ENCODE measurements around the gene CD28. TPM values are rescaled to one million over a fixed set of nuclear protein-coding genes. Genes with fewer than 3 reads are reported as not detected.

Gene CD28
- total RNA-seq, 1 donor from 2014 or later: 2.5 TPM

DNA sequence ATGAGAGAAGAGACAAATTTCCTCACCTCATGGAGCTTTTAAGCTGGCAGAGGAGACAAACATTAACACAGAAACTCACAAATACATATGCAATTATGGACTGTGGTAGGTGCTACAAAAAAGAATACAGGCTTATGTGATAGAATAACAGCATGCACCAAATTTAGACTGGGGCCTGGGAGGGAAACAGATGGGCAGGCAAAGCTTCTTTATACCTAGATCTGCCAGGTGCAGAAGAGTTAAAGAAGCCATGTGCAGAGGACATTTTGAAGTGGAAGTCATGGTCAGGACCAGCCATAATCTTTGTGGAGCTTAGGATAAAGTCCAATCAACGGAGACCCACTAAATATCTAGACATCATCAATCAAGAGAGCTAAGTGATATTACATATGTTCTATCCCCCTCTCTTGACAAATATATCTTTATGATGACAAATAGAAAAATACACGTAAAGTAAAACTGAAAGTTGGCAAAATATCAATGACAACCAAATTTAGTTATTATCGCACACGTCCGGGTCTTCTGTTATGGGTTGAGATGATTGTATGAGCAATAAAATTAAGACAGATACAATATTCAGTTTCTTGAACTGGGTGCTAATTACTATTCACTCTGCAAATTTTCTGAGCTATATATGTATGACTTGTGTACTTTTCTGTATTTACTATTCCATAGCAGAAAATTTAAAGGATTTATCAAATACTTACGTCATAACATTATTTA, 44.1 kb downstream of the CD28 start:
- peaks cover 2% of the 10 kb centered on the region for H3K9me3 ChIP-seq
- no peak overlapping the region for H3K4me3 ChIP-seq
- no peaks in the 10 kb centered on the region for H3K36me3 ChIP-seq
- ATAC-seq (no peak), DNase-seq (no peak)
- H3K4me1 ChIP-seq: no peaks in the 10 kb centered on the region
- H3K27me3 ChIP-seq: no peaks in the 10 kb centered on the region
- no peak overlapping the region for H3K27ac ChIP-seq
- no peak for TF ChIP-seq CTCF (IDR thresholded peaks at IDR 0.05)
- intact Hi-C loops (cut with DNase I): no loop called here

- Histone ChIP-seq H3K27me3 (no peaks in the 10 kb centered on the region), H3K36me3 (no peaks in the 10 kb centered on the region), H3K9me3 (peaks cover 8% of the 10 kb centered on the region), H3K4me1 (no peaks in the 10 kb centered on the region), H3K27ac (no peak overlapping the region), H3K4me3 (no peak overlapping the region)
- DNase-seq: no peak
- no peak for TF ChIP-seq CTCF (IDR thresholded peaks at IDR 0.05)
- ATAC-seq: no peak
- intact Hi-C loops (cut with DNase I): no loop called here
Observed at GRCh38 chr2:203751685-203752271, 45.3 kb downstream of the CD28 start.

GRCh38 chr2:203756161-203756560, 49.7 kb downstream of the CD28 start:
- H3K9me3 ChIP-seq: peaks cover 8% of the 10 kb centered on the region
- no peak overlapping the region for H3K27ac ChIP-seq
- ATAC-seq (no peak), DNase-seq (no peak)
- no peaks in the 10 kb centered on the region for H3K27me3 ChIP-seq
- H3K4me1 ChIP-seq: no peaks in the 10 kb centered on the region
- no peak overlapping the region for H3K4me3 ChIP-seq
- TF ChIP-seq CTCF (IDR thresholded peaks at IDR 0.05): no peak
- no peaks in the 10 kb centered on the region for H3K36me3 ChIP-seq
- intact Hi-C loops (cut with DNase I): no loop called here

DNA sequence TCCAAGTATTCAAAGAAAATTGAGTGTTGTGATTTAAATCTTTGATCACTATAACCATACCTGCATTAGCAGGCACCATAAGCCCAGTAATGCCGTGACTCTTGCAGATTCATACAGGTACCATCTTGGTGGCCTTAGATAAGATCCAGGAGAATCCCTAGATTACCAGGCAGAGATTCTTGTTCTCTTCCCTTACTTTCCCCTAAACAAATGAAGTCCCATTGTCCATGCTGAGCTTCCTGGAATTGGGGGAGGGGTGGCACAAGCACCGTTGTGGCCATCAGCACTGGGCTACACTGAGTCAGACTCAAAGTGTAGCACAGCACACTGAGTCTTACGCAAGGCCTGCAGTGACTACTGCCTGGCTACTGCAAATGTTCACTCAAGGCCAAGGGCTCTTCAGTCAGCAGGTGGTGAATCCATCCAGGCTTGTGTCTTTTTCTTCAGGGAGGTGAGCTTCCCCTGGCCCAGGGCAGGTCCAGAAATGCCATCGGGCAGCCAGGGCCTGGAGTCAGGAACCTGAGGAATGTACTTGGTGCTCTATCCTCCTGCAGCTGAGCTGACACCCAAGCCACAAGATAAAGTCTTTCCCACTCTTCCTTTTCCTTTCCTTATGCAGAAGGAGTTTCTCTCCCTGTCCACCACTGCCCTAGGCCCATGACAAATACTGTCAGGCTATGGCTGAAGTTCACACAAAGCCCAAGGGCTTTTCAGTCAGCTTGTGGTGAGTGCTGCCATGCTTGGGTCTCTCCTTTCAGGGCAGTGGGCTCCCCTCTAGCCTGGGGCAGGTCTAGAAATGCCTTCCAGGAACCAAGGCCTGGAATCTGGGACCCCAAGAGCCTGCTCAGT, 52.6 kb downstream of the CD28 start:
- H3K27me3 ChIP-seq: no peaks in the 10 kb centered on the region
- H3K36me3 ChIP-seq: no peaks in the 10 kb centered on the region
- no peak overlapping the region for H3K27ac ChIP-seq
- TF ChIP-seq CTCF (IDR thresholded peaks at IDR 0.05): no peak
- H3K9me3 ChIP-seq: peaks cover 8% of the 10 kb centered on the region
- DNase-seq (no peak), ATAC-seq (peak; percentile 33)
- intact Hi-C loops (cut with DNase I): no loop called here
- no peaks in the 10 kb centered on the region for H3K4me1 ChIP-seq
- no peak overlapping the region for H3K4me3 ChIP-seq

- intact Hi-C loops (cut with DNase I): no loop called here
- ATAC-seq: peak; percentile 55
Observed at GRCh38 chr2:203759690-203760365, 53.4 kb downstream of the CD28 start.

More at GRCh38 chr2:203759690-203760365, 53.4 kb downstream of the CD28 start:
- Histone ChIP-seq H3K4me3 (no peak overlapping the region), H3K27ac (no peak overlapping the region), H3K36me3 (no peaks in the 10 kb centered on the region), H3K4me1 (no peaks in the 10 kb centered on the region), H3K27me3 (no peaks in the 10 kb centered on the region), H3K9me3 (peaks cover 8% of the 10 kb centered on the region)
- DNase-seq: no peak
- TF ChIP-seq CTCF (IDR thresholded peaks at IDR 0.05): no peak

All from upper lobe of right lung (tissue), 1 donor.